MG63 (cell line): ENCODE data around the gene RAB6B. TPM values are rescaled to one million over a fixed set of nuclear protein-coding genes. Genes with fewer than 3 reads are reported as not detected.

Source experiments
- DNase-seq: peaks from one replicate; pipeline ENCODE4 v3.0.0-alpha.2; 2020
- H3K27me3 ChIP-seq: fragments of 250-450 bp; sonication (Bioruptor Pico); 2 replicates; pipeline ENCODE4 v1.5.1; 2020; ENCODE audit warnings: mild to moderate bottlenecking, moderate library complexity
- H3K36me3 ChIP-seq: fragments of 250-450 bp; sonication (Bioruptor Pico); 2 replicates; pipeline ENCODE4 v1.5.1; 2020; ENCODE audit warnings: mild to moderate bottlenecking, moderate library complexity
- H3K4me3 ChIP-seq: fragments of 250-450 bp; sonication (Bioruptor Pico); 2 replicates; pipeline ENCODE4 v1.5.1; 2020; ENCODE audit warnings: mild to moderate bottlenecking, moderate library complexity
- H3K9me3 ChIP-seq: fragments of 250-450 bp; sonication (Bioruptor Pico); 2 replicates; pipeline ENCODE4 v1.5.1; 2020; ENCODE audit warnings: mild to moderate bottlenecking, moderate library complexity
- total RNA-seq: library from RNA; depleted of rRNA; stranded (reverse); fragments of >200 nt; shearing (Covaris generic); gene quantifications from 2 replicates; pipeline ENCODE4 v1.2.3, GENCODE V29; 2014; ENCODE audit warnings: low replicate concordance

Gene RAB6B
- total RNA-seq, 1 experiment from 2014 or later: 4.0 TPM

GRCh38 chr3:133890037-133890436 lies 5.6 kb downstream of the RAB6B start:
- no peaks in the 10 kb centered on the region for H3K9me3 ChIP-seq
- DNase-seq: no peak
- no peak overlapping the region for H3K4me3 ChIP-seq
- H3K27me3 ChIP-seq: no peaks in the 10 kb centered on the region
- H3K36me3 ChIP-seq: no peaks in the 10 kb centered on the region

GRCh38 chr3:133888726-133889340 lies 6.8 kb downstream of the RAB6B start:
- DNase-seq: no peak
- no peaks in the 10 kb centered on the region for H3K36me3 ChIP-seq
- no peak overlapping the region for H3K4me3 ChIP-seq
- H3K27me3 ChIP-seq: no peaks in the 10 kb centered on the region
- no peaks in the 10 kb centered on the region for H3K9me3 ChIP-seq

- Histone ChIP-seq H3K36me3 (no peaks in the 10 kb centered on the region), H3K4me3 (no peak overlapping the region), H3K9me3 (no peaks in the 10 kb centered on the region), H3K27me3 (no peaks in the 10 kb centered on the region)
- DNase-seq: peak; percentile 33
These were observed 7.6 kb downstream of the RAB6B start for GRCh38 chr3:133887803-133888703.

GRCh38 chr3:133887074-133887802 lies 8.4 kb downstream of the RAB6B start:
- H3K9me3 ChIP-seq: no peaks in the 10 kb centered on the region
- DNase-seq: no peak
- no peaks in the 10 kb centered on the region for H3K27me3 ChIP-seq
- no peak overlapping the region for H3K4me3 ChIP-seq
- H3K36me3 ChIP-seq: no peaks in the 10 kb centered on the region

GRCh38 chr3:133886031-133886722 lies 9.5 kb downstream of the RAB6B start:
- no peak for DNase-seq
- no peak overlapping the region for H3K4me3 ChIP-seq
- H3K9me3 ChIP-seq: no peaks in the 10 kb centered on the region
- H3K27me3 ChIP-seq: no peaks in the 10 kb centered on the region
- H3K36me3 ChIP-seq: no peaks in the 10 kb centered on the region

GRCh38 chr3:133884887-133885711 lies 10.6 kb downstream of the RAB6B start:
- Histone ChIP-seq H3K4me3 (no peak overlapping the region), H3K36me3 (no peaks in the 10 kb centered on the region), H3K27me3 (no peaks in the 10 kb centered on the region), H3K9me3 (no peaks in the 10 kb centered on the region)
- DNase-seq: no peak

- no peaks in the 10 kb centered on the region for H3K27me3 ChIP-seq
- H3K4me3 ChIP-seq: no peak overlapping the region
- no peaks in the 10 kb centered on the region for H3K36me3 ChIP-seq
- H3K9me3 ChIP-seq: peaks cover 3% of the 10 kb centered on the region; the same call in 1 of the 2 replicates
- DNase-seq: no peak
These were observed 11.4 kb downstream of the RAB6B start for GRCh38 chr3:133884054-133884886.

- Histone ChIP-seq H3K4me3 (no peak overlapping the region), H3K27me3 (no peaks in the 10 kb centered on the region), H3K36me3 (no peaks in the 10 kb centered on the region), H3K9me3 (peaks cover 8% of the 10 kb centered on the region; the same call in 1 of the 2 replicates)
- DNase-seq: no peak
These were observed 12.0 kb downstream of the RAB6B start for GRCh38 chr3:133883641-133884040.

- H3K36me3 ChIP-seq: no peaks in the 10 kb centered on the region
- no peak for DNase-seq
- H3K27me3 ChIP-seq: no peaks in the 10 kb centered on the region
- no peak overlapping the region for H3K4me3 ChIP-seq
- H3K9me3 ChIP-seq: peaks cover 11% of the 10 kb centered on the region
These were observed 12.6 kb downstream of the RAB6B start for GRCh38 chr3:133882986-133883586.

GRCh38 chr3:133881939-133882825 lies 13.5 kb downstream of the RAB6B start:
- peaks cover 13% of the 10 kb centered on the region for H3K9me3 ChIP-seq
- no peak overlapping the region for H3K4me3 ChIP-seq
- no peaks in the 10 kb centered on the region for H3K36me3 ChIP-seq
- DNase-seq: no peak
- no peaks in the 10 kb centered on the region for H3K27me3 ChIP-seq

GRCh38 chr3:133881492-133881891 lies 14.2 kb downstream of the RAB6B start:
- Histone ChIP-seq H3K36me3 (no peaks in the 10 kb centered on the region), H3K4me3 (no peak overlapping the region), H3K27me3 (no peaks in the 10 kb centered on the region), H3K9me3 (peaks cover 13% of the 10 kb centered on the region)
- DNase-seq: no peak

- no peaks in the 10 kb centered on the region for H3K27me3 ChIP-seq
- peaks cover 13% of the 10 kb centered on the region for H3K9me3 ChIP-seq
- H3K4me3 ChIP-seq: no peak overlapping the region
- no peak for DNase-seq
- no peaks in the 10 kb centered on the region for H3K36me3 ChIP-seq
These were observed 14.7 kb downstream of the RAB6B start for GRCh38 chr3:133880886-133881455.

- DNase-seq: no peak
These were observed 15.4 kb downstream of the RAB6B start for GRCh38 chr3:133880287-133880686.

GRCh38 chr3:133878518-133878917 lies 17.2 kb downstream of the RAB6B start:
- DNase-seq: no peak

More at GRCh38 chr3:133880287-133880686, 15.4 kb downstream of the RAB6B start:
- Histone ChIP-seq H3K36me3 (no peaks in the 10 kb centered on the region), H3K9me3 (peaks cover 13% of the 10 kb centered on the region), H3K4me3 (no peak overlapping the region), H3K27me3 (no peaks in the 10 kb centered on the region)

More at GRCh38 chr3:133878518-133878917, 17.2 kb downstream of the RAB6B start:
- Histone ChIP-seq H3K36me3 (no peaks in the 10 kb centered on the region), H3K27me3 (no peaks in the 10 kb centered on the region), H3K4me3 (no peak overlapping the region), H3K9me3 (peaks cover 13% of the 10 kb centered on the region)
